Parathyroid adenoma (tissue), 2 donors: ENCODE measurements around the gene PCDHB8.
"Not testable (repeated sequence)": the region's sequence is repeated elsewhere in the genome, so short reads cannot be mapped to it uniquely, and the experiment has no call there.

ENCODE experiments used
- H2AFZ ChIP-seq: fragments of 300-600 bp; sonication (generic); one replicate; pipeline ENCODE4 v1.7.0; 2017; ENCODE audit warnings: antibody characterized with exemption, mild to moderate bottlenecking
- H3K27ac ChIP-seq: fragments of 300-600 bp; sonication (generic); one replicate; pipeline ENCODE4 v1.7.0; 2017
- H3K27me3 ChIP-seq: fragments of 300-600 bp; sonication (generic); one replicate; pipeline ENCODE4 v1.7.0; 2017; ENCODE audit warnings: low read length; ENCODE audit not compliant: control insufficient read depth, insufficient read depth
- H3K36me3 ChIP-seq: fragments of 300-600 bp; sonication (generic); one replicate; pipeline ENCODE4 v1.7.0; 2017; ENCODE audit warnings: low read length; ENCODE audit not compliant: control insufficient read depth, insufficient read depth
- H3K4me1 ChIP-seq: fragments of 300-600 bp; sonication (generic); one replicate; pipeline ENCODE4 v1.7.0; 2017; ENCODE audit warnings: control low read depth
- H3K4me2 ChIP-seq: fragments of 300-600 bp; sonication (generic); one replicate; pipeline ENCODE4 v1.7.0; 2017; ENCODE audit warnings: low read length
- H3K4me3 ChIP-seq: fragments of 300-600 bp; sonication (generic); one replicate; pipeline ENCODE4 v1.7.0; 2017; ENCODE audit warnings: low read depth, low read length
- H3K79me2 ChIP-seq: fragments of 300-600 bp; sonication (generic); one replicate; pipeline ENCODE4 v1.7.0; 2017; ENCODE audit warnings: control low read depth
- H3K9ac ChIP-seq: fragments of 300-600 bp; sonication (generic); one replicate; pipeline ENCODE4 v1.7.0; 2017; ENCODE audit warnings: mild to moderate bottlenecking
- H3K9me3 ChIP-seq: fragments of 300-600 bp; sonication (generic); one replicate; pipeline ENCODE4 v1.7.0; 2017; ENCODE audit warnings: low read length; ENCODE audit not compliant: control insufficient read depth
- CTCF ChIP-seq: fragments of 300-600 bp; sonication (generic); IDR thresholded peaks from one replicate; pipeline ENCODE4 v1.7.0; 2017; ENCODE audit warnings: antibody characterized with exemption, mild to moderate bottlenecking
- donor health status: primary hyperparathyroidism.

The PCDHB8 gene

GRCh38 chr5:141177577-141178191, at the start of gene PCDHB8:
Gene PCDHB8 (plus strand): TSS chr5:141177790. CDS start chr5:141178035, 245 bp downstream.
- H2AFZ ChIP-seq, H3K4me3 ChIP-seq, H3K27ac ChIP-seq, H3K9ac ChIP-seq, H3K79me2 ChIP-seq, H3K4me1 ChIP-seq, H3K4me2 ChIP-seq, H3K9me3 ChIP-seq, H3K36me3 ChIP-seq: not testable (repeated sequence)
- H3K27me3 ChIP-seq = peaks cover 11% of the 10 kb centered on the region

- Histone ChIP-seq H2AFZ (peak within 1 kb of the TSS; percentile 57), H3K9me3 (no peaks in the 10 kb centered on the region), H3K27ac (peak within 1 kb of the TSS; percentile 46), H3K4me3 (peak within 1 kb of the TSS; percentile 36), H3K27me3 (peaks cover 6% of the 10 kb centered on the region), H3K9ac (no peak within 1 kb of the TSS), H3K36me3 (peaks cover 3% of the 10 kb centered on the region), H3K4me2 (no peak within 1 kb of the TSS), H3K4me1 (no peaks in the 10 kb centered on the region), H3K79me2 (no peaks in the 10 kb centered on the region)
- peak; percentile 73 for TF ChIP-seq CTCF
Measured at GRCh38 chr5:141135030-141135717, 42.4 kb upstream of the PCDHB8 start, which contains the start of gene PCDHB5. Gene PCDHB5 (plus strand): TSS chr5:141135206. CDS start chr5:141135435, 229 bp downstream.

- no peaks in the 10 kb centered on the region for H3K79me2 ChIP-seq
- no peak overlapping the region for H3K27ac ChIP-seq
- peak overlapping the region; percentile 57 for H2AFZ ChIP-seq
- H3K4me3 ChIP-seq = peak overlapping the region; percentile 36
- no peak overlapping the region for H3K9ac ChIP-seq
- no peaks in the 10 kb centered on the region for H3K4me1 ChIP-seq
- peaks cover under 1% of the 10 kb centered on the region for H3K36me3 ChIP-seq
- H3K4me2 ChIP-seq = no peak overlapping the region
- TF ChIP-seq CTCF = no peak
- peaks cover 6% of the 10 kb centered on the region for H3K27me3 ChIP-seq
- H3K9me3 ChIP-seq = no peaks in the 10 kb centered on the region
Measured at GRCh38 chr5:141135718-141136266, 41.8 kb upstream of the PCDHB8 start.

GRCh38 chr5:141137346-141137745, 40.2 kb upstream of the PCDHB8 start:
- H2AFZ ChIP-seq, H3K9me3 ChIP-seq, H3K36me3 ChIP-seq, H3K27ac ChIP-seq, H3K27me3 ChIP-seq, H3K4me3 ChIP-seq, H3K4me1 ChIP-seq, H3K79me2 ChIP-seq, H3K9ac ChIP-seq, H3K4me2 ChIP-seq: not testable (repeated sequence)

- Histone ChIP-seq H3K4me2 (no peak within 1 kb of the TSS), H3K36me3 (peaks cover 3% of the 10 kb centered on the region), H3K4me1 (no peaks in the 10 kb centered on the region), H3K27ac (no peak within 1 kb of the TSS), H3K9ac (no peak within 1 kb of the TSS), H3K27me3 (peaks cover 14% of the 10 kb centered on the region), H3K79me2 (no peaks in the 10 kb centered on the region), H3K9me3 (no peaks in the 10 kb centered on the region), H3K4me3 (no peak within 1 kb of the TSS), H2AFZ (no peak within 1 kb of the TSS)
- no peak for TF ChIP-seq CTCF
Measured at GRCh38 chr5:141149812-141150211, 27.8 kb upstream of the PCDHB8 start, which contains the start of gene PCDHB6. Gene PCDHB6 (plus strand): TSS chr5:141150057. CDS start chr5:141150258, 201 bp downstream.
